NCI-H82 treated with DMSO at 0.1 percent for 48 hours (cell line): Measurements from ENCODE around the gene GPRASP3.
"Not testable (repeated sequence)": the region's sequence is repeated elsewhere in the genome, so short reads cannot be mapped to it uniquely, and the experiment has no call there.

Experiments
- DNase-seq: peaks from one replicate; lab custom pipeline; 2025; ENCODE audit not compliant: unreplicated experiment; lab: John Stamatoyannopoulos, UW

Gene GPRASP3

GRCh38 chrX:102720237-102721168 is at the start of gene GPRASP3:
Gene GPRASP3 (plus strand): TSS chrX:102720743. CDS start chrX:102748996, 28,253 bp downstream.
- DNase-seq, result peak; percentile 31

DNA sequence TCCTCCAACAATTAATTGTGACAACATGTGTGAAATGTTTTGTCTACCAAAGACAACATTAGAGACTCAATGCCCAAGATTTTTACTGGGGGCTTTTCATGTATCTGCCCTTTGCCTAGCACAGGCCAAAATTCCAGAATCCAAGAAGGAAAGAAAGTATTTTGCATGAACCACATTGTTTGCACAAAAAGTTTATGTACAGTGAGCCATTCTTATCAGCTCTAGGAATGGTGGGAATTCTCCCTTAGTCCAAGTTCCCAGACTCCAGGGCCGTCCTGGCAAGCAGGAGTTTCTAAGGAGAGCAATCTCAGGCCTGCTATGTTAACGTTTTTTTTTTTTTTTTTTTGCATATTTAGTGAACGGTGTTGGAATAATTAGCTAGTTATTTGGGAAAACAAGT is 47.7 kb upstream of the GPRASP3 start:
- no peak for DNase-seq

GRCh38 chrX:102677479-102677878 is 43.1 kb upstream of the GPRASP3 start:
- not testable (repeated sequence) for DNase-seq

DNA sequence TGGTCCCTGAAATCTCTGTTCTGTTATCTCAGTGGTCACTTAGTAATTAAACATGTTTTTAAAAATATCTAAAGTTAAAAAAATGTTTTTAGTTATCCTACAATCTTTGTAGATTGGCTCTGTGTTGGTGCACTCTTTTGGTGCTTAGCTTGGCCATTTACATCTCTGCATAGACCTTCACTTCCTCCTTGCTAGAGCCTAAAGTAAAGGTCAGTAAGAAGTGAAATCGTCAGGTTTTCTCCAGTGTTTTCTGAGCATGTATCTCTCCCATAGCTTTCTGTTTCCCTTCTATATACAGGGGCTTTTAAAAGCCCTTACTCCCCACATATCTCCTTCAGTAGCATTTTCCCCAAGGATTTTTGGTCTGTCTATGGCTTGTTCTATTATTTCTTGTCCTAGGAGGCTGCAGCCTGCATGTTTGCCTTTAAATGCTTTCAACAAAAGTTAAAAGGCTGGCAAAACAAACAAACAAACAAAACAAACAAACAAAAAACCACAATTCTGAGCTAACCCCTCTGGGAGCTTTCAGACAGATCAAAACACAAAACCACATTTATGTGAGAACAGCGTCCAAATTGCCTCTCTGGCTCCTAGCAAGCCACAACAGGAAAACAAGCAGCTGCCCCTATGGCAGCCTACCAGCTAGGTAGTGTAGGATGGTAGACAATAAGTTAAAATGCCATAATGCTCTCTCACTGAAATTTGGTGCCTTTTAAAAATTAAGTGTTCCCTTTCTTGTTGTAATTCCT is 35.6 kb upstream of the GPRASP3 start:
- no peak for DNase-seq

DNA sequence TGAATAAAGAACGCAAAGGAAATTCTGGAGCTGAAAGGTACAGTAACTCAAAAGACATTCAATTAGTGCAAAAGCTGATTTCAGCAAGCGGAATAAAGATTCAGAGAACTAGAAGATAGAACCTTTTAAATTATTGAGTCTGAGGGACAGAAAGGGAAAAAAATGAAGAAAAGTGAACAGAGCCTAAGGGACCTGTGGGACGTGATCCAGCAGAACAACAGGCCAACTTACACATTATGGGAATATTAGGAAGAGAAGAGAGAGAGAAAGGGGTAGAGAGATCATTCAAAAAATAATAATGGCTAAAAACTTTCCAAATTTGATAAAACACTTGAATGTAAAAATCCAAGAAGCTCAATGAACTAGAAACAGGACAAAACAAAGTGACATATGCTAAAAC is 25.8 kb upstream of the GPRASP3 start:
- no peak for DNase-seq

DNA sequence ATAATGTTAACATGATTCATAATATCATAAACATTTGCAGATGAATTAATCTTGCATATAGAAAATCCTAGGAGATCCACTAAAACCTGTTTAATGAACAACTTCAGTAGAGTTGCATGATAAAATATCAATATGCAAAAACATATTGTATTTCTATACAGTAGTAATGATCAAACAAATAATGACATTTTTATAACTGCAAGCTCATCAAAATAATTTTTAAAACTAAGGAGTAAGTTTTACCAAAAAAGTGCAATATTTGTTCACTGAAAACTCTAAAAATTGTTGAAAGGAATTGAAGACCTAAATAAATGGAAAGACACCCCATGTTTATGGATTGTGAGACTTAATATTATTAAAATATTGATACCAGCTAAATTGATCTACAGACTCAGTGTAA is 24.2 kb upstream of the GPRASP3 start:
- DNase-seq, result no peak

- no peak for DNase-seq
Measured at GRCh38 chrX:102697494-102697893, 23.0 kb upstream of the GPRASP3 start.

DNA sequence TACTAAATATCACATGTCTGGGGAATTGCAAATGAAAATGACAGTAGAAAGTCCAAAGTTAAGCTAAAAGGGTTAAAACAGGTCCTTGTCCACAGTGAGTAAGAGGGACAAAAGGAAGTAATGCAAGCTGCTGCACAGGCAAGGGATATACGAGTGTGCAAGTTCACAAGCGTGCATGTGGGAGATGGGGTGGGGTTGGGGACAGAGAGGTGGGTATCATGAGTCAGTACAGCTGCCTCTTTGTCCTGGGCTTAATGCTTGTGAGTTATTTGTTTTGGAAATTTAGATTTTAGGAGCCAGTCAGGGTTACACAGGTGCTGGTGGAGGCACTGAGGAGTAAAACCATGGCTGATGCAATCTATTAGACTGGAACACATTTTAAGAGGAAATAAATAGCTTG is 11.6 kb upstream of the GPRASP3 start:
- no peak for DNase-seq

GRCh38 chrX:102711872-102712215 is 8.7 kb upstream of the GPRASP3 start:
- DNase-seq, result no peak

- DNase-seq, result no peak
Measured at GRCh38 chrX:102712216-102712966, 8.2 kb upstream of the GPRASP3 start, which contains the start of gene GPRASP2. Gene GPRASP2 (plus strand): TSS chrX:102712448. CDS start chrX:102714870, 2,422 bp downstream.

DNA sequence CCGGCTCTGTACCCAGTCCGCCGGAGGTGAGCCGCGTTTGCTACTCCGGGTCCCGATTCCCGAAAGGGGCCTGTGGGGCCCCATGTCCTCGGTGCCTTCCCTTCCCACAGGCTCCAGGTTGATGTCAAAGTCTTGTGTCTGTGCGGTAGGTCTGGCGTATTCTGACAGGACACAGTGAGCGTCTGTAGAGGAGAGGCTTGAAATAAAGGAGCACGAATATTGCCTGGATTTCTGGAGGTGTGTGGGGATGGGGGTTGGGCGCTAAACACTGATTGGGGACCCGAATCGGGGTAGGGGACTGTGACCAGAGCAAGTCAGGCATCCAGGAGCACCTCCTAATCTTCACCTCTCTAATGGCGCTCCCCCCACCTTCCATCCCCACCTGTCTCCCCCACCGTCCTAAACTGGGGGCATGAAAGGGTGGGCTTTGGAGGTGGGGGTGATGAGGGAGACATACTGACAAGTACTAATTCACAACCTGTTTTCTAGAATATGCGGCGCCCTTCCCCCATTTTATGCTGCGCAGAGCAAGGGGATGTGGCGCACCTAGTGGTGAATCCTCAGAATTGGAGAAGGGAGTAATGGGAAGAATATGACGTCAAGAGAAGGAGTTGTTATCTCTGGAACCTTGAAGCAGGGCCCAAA is 7.4 kb upstream of the GPRASP3 start:
- peak; percentile 8 for DNase-seq

- DNase-seq, result no peak
Measured at GRCh38 chrX:102714994-102715393, 5.5 kb upstream of the GPRASP3 start.

DNA sequence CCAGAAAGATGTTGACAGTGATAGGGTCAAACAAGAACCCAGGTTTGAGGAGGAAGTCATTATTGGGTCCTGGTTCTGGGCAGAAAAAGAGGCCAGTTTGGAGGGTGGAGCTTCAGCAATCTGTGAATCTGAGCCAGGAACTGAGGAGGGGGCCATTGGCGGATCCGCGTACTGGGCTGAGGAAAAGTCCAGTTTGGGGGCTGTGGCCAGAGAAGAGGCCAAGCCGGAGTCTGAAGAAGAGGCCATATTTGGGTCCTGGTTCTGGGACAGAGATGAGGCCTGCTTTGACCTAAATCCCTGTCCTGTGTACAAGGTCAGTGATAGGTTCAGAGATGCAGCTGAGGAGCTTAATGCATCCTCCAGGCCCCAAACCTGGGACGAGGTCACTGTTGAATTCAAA is 4.6 kb upstream of the GPRASP3 start:
- no peak for DNase-seq

GRCh38 chrX:102721169-102721506 is 595 bp downstream of the GPRASP3 start:
- not testable (repeated sequence) for DNase-seq

DNA sequence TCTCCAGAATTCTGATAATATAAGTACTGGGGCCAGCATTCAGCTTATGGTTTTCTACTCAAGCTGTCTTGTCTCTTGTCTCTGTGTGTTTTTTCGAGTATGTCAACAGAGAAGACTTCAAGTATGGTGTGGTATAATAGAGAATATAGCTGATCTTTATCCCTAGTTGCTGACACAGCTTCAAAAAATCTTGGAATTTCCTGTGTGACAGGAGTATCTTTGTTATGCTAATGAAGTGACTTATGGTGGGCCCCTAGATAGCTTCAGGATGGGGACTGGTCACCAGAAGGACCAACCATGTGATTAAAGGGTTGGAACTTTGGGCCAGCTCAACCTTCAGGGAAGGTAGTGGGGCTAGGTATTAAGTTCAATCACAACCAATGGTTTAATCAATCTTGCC is 2.9 kb downstream of the GPRASP3 start:
- no peak for DNase-seq

- no peak for DNase-seq
Measured at GRCh38 chrX:102727761-102728160, 7.2 kb downstream of the GPRASP3 start.

GRCh38 chrX:102728646-102729045 is 8.1 kb downstream of the GPRASP3 start:
- no peak for DNase-seq

GRCh38 chrX:102739657-102740056 is 19.1 kb downstream of the GPRASP3 start:
- no peak for DNase-seq

GRCh38 chrX:102744307-102744706 is 23.8 kb downstream of the GPRASP3 start:
- no peak for DNase-seq

DNA sequence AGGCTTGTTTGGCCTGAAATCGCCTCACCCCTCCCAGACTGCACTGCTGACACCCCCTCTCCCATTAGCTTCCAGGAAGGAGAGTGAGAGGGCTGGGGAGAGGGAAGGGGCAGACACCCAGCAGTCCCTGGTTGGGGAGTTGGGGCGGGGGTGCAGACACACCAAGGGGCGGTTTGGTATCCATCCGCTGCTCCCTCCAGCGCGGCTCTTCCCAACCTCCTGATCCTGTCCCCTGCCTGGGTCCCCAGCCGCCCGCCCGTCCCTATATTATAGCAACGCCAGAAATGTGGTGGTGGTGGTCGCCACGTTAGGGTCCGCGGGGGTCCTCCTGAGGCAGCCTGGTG is 24.9 kb downstream of the GPRASP3 start:
- DNase-seq, result no peak
